ENCODE measurements around the gene ECM1.

DNA sequence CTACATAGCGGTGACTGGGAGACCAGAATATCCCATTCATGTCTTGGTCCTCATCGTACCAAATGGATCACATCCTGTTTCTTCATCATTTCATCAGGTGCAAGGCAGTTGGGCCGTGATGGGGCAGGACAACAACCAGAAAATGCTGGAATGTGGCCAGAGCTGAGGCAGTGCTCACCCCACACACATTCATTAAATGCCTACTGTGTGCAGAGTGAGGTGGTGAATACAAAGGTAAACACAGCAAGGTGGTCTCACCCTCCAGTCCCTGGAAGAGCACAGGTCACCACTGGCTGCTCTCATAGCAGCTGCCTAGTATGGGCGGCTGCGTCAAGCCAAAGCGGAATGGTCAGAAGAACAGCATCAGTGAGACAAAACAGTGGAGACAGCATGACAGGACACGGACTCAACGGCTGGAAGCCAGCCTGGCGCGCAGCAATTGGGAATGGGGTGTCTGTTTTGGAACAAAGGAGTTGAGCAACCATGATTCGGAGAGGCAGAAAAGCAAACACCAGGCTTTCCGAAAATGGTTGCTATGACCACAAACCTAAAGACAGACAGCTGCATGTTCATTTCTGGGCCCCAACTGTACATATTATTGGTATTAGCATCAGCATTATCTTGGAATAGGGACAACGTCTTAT, 35.7 kb downstream of the ECM1 start:
- TF ChIP-seq, protein P1, sequence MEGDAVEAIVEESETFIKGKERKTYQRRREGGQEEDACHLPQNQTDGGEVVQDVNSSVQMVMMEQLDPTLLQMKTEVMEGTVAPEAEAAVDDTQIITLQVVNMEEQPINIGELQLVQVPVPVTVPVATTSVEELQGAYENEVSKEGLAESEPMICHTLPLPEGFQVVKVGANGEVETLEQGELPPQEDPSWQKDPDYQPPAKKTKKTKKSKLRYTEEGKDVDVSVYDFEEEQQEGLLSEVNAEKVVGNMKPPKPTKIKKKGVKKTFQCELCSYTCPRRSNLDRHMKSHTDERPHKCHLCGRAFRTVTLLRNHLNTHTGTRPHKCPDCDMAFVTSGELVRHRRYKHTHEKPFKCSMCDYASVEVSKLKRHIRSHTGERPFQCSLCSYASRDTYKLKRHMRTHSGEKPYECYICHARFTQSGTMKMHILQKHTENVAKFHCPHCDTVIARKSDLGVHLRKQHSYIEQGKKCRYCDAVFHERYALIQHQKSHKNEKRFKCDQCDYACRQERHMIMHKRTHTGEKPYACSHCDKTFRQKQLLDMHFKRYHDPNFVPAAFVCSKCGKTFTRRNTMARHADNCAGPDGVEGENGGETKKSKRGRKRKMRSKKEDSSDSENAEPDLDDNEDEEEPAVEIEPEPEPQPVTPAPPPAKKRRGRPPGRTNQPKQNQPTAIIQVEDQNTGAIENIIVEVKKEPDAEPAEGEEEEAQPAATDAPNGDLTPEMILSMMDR (IDR thresholded peaks at IDR 0.05; ENCODE audit: insufficient read depth, low read length) = no peak
- TF ChIP-seq GABPA (IDR thresholded peaks at IDR 0.05; ENCODE audit: low read depth) (no peak), POLR2AphosphoS5 (IDR thresholded peaks at IDR 0.05; ENCODE audit: low read depth) (no peak)
